BLaER1 treated with 17β-estradiol and CSF1 and Interleukin-3, amounts not matched to agents 10 nM and 100 nM (cell line): Measurements from ENCODE around the gene ADARB2.

Experiments
- H3K27ac ChIP-seq, 11 experiments: shearing (Covaris generic); formaldehyde crosslinking; 2 replicates each; pipeline ENCODE4 v1.8.1; 2022
- H3K27me3 ChIP-seq, 11 experiments: shearing (Covaris generic); formaldehyde crosslinking; 2 replicates each; pipeline ENCODE4 v1.8.1; 2022
- H3K36me3 ChIP-seq, 11 experiments: shearing (Covaris generic); formaldehyde crosslinking; 2 replicates each; pipeline ENCODE4 v1.8.1; 2022
- H3K4me1 ChIP-seq, 10 experiments: shearing (Covaris generic); formaldehyde crosslinking; 2 replicates each; pipeline ENCODE4 v1.8.1; 2022
- H3K4me2 ChIP-seq, 11 experiments: shearing (Covaris generic); formaldehyde crosslinking; 2 replicates each; pipeline ENCODE4 v1.8.1; 2022
- H3K4me3 ChIP-seq, 10 experiments: shearing (Covaris generic); formaldehyde crosslinking; 2 replicates each; pipeline ENCODE4 v1.8.1; 2022
- H3K9ac ChIP-seq, 11 experiments: shearing (Covaris generic); formaldehyde crosslinking; 2 replicates each; pipeline ENCODE4 v1.8.1; 2022
- H3K9me3 ChIP-seq, 11 experiments: shearing (Covaris generic); formaldehyde crosslinking; replicated peaks in 1 of 11; 2 replicates each; pipeline ENCODE4 v1.8.1; 2022
- H4K20me1 ChIP-seq, 11 experiments: shearing (Covaris generic); formaldehyde crosslinking; 2 replicates each; pipeline ENCODE4 v1.8.1; 2022
- Cebpa-rat ChIP-seq, 11 experiments: shearing (Covaris generic); IDR thresholded peaks; 2 replicates each; pipeline ENCODE4 v1.8.1; 2022

The ADARB2 gene

GRCh38 chr10:1546431-1547110 lies 190.8 kb downstream of the ADARB2 start:
- Histone ChIP-seq H3K9me3 (peaks cover 10 to 22% (median 16%) of the 10 kb centered on the region in 11 experiments; a peak in 20 of 22 replicates), H3K27ac (no peak overlapping the region), H3K36me3 (no peaks in the 10 kb centered on the region), H3K9ac (no peak overlapping the region), H3K4me1 (peaks cover 0 to 44% (median 13%) of the 10 kb centered on the region in 10 experiments; a peak in 10 of 20 replicates), H4K20me1 (no peaks in the 10 kb centered on the region; a peak in 1 of 22 replicates), H3K4me2 (peak overlapping the region in 5 of 11 experiments; percentile 17 to 48 (median 42); a peak in 7 of 22 replicates), H3K4me3 (no peak overlapping the region), H3K27me3 (no peaks in the 10 kb centered on the region)
- no peak for TF ChIP-seq Cebpa-rat (IDR thresholded peaks at IDR 0.05)

- H4K20me1 ChIP-seq = no peaks in the 10 kb centered on the region
- peak overlapping the region in 7 of 11 experiments; percentile 14 to 48 (median 31); a peak in 9 of 22 replicates for H3K4me2 ChIP-seq
- no peak for TF ChIP-seq Cebpa-rat (IDR thresholded peaks at IDR 0.05)
- H3K9ac ChIP-seq = no peak overlapping the region
- no peak overlapping the region for H3K4me3 ChIP-seq
- H3K27ac ChIP-seq = no peak overlapping the region
- H3K36me3 ChIP-seq = no peaks in the 10 kb centered on the region
- peaks cover 10 to 22% (median 16%) of the 10 kb centered on the region in 11 experiments; a peak in 20 of 22 replicates for H3K9me3 ChIP-seq
- H3K4me1 ChIP-seq = peaks cover 0 to 34% (median 11%) of the 10 kb centered on the region in 10 experiments; a peak in 10 of 20 replicates
- no peaks in the 10 kb centered on the region for H3K27me3 ChIP-seq
These were observed 191.8 kb downstream of the ADARB2 start for GRCh38 chr10:1545524-1545923.

- no peak overlapping the region for H3K9ac ChIP-seq
- H3K4me3 ChIP-seq = no peak overlapping the region
- H3K4me1 ChIP-seq = peaks cover 0 to 33% (median 11%) of the 10 kb centered on the region in 10 experiments; a peak in 10 of 20 replicates
- H3K27me3 ChIP-seq = no peaks in the 10 kb centered on the region
- TF ChIP-seq Cebpa-rat (IDR thresholded peaks at IDR 0.05) = no peak
- no peak overlapping the region for H3K4me2 ChIP-seq
- no peak overlapping the region for H3K27ac ChIP-seq
- peaks cover 10 to 22% (median 16%) of the 10 kb centered on the region in 11 experiments; a peak in 20 of 22 replicates for H3K9me3 ChIP-seq
- no peaks in the 10 kb centered on the region for H4K20me1 ChIP-seq
- no peaks in the 10 kb centered on the region for H3K36me3 ChIP-seq
These were observed 192.4 kb downstream of the ADARB2 start for GRCh38 chr10:1544929-1545328.

- Histone ChIP-seq H3K9ac (no peak overlapping the region), H3K4me2 (no peak overlapping the region), H3K9me3 (peaks cover 10 to 22% (median 16%) of the 10 kb centered on the region in 11 experiments; a peak in 20 of 22 replicates), H3K36me3 (no peaks in the 10 kb centered on the region), H3K27me3 (no peaks in the 10 kb centered on the region), H3K27ac (no peak overlapping the region), H3K4me1 (peaks cover 0 to 32% (median 11%) of the 10 kb centered on the region in 10 experiments; a peak in 10 of 20 replicates), H3K4me3 (no peak overlapping the region), H4K20me1 (no peaks in the 10 kb centered on the region)
- no peak for TF ChIP-seq Cebpa-rat (IDR thresholded peaks at IDR 0.05)
These were observed 193.1 kb downstream of the ADARB2 start for GRCh38 chr10:1544209-1544673.

- H3K9me3 ChIP-seq = peaks cover 10 to 19% (median 16%) of the 10 kb centered on the region in 11 experiments; a peak in 20 of 22 replicates
- no peaks in the 10 kb centered on the region; a peak in 1 of 22 replicates for H4K20me1 ChIP-seq
- H3K9ac ChIP-seq = no peak overlapping the region
- H3K4me1 ChIP-seq = peaks cover 0 to 31% (median 12%) of the 10 kb centered on the region in 10 experiments; a peak in 10 of 20 replicates
- H3K4me2 ChIP-seq = no peak overlapping the region
- no peak overlapping the region for H3K27ac ChIP-seq
- no peaks in the 10 kb centered on the region for H3K36me3 ChIP-seq
- TF ChIP-seq Cebpa-rat (IDR thresholded peaks at IDR 0.05) = no peak
- H3K27me3 ChIP-seq = no peaks in the 10 kb centered on the region
- H3K4me3 ChIP-seq = no peak overlapping the region
These were observed 193.7 kb downstream of the ADARB2 start for GRCh38 chr10:1543596-1543995.

GRCh38 chr10:1542941-1543340 lies 194.4 kb downstream of the ADARB2 start:
- Histone ChIP-seq H3K9me3 (peaks cover 6 to 13% (median 10%) of the 10 kb centered on the region in 11 experiments; a peak in 20 of 22 replicates), H4K20me1 (peaks cover 0 to 2% (median 0%) of the 10 kb centered on the region in 11 experiments; a peak in 1 of 22 replicates), H3K4me3 (no peak overlapping the region), H3K4me2 (no peak overlapping the region), H3K9ac (no peak overlapping the region), H3K27ac (no peak overlapping the region), H3K4me1 (peaks cover 0 to 26% (median 10%) of the 10 kb centered on the region in 10 experiments; a peak in 10 of 20 replicates), H3K36me3 (no peaks in the 10 kb centered on the region), H3K27me3 (no peaks in the 10 kb centered on the region)
- no peak for TF ChIP-seq Cebpa-rat (IDR thresholded peaks at IDR 0.05)

GRCh38 chr10:1540144-1540543 lies 197.2 kb downstream of the ADARB2 start:
- no peak overlapping the region for H3K27ac ChIP-seq
- no peaks in the 10 kb centered on the region for H3K27me3 ChIP-seq
- no peak overlapping the region for H3K4me3 ChIP-seq
- no peak overlapping the region for H3K9ac ChIP-seq
- peaks cover 0 to 4% (median 0%) of the 10 kb centered on the region in 11 experiments; a peak in 1 of 22 replicates for H4K20me1 ChIP-seq
- peaks cover 0 to 12% (median 2%) of the 10 kb centered on the region in 10 experiments; a peak in 5 of 20 replicates for H3K4me1 ChIP-seq
- no peak for TF ChIP-seq Cebpa-rat (IDR thresholded peaks at IDR 0.05)
- H3K36me3 ChIP-seq = no peaks in the 10 kb centered on the region
- peak overlapping the region in 4 of 11 experiments; percentile 18 to 45 (median 28); a peak in 4 of 22 replicates for H3K4me2 ChIP-seq
- peaks cover 5 to 10% (median 8%) of the 10 kb centered on the region in 11 experiments; a peak in 17 of 22 replicates for H3K9me3 ChIP-seq

GRCh38 chr10:1539216-1539615 lies 198.1 kb downstream of the ADARB2 start:
- no peak overlapping the region for H3K9ac ChIP-seq
- peak overlapping the region in 2 of 11 experiments; percentile 3 to 7; a peak in 1 of 22 replicates for H3K4me2 ChIP-seq
- no peak overlapping the region for H3K27ac ChIP-seq
- no peaks in the 10 kb centered on the region for H3K27me3 ChIP-seq
- TF ChIP-seq Cebpa-rat (IDR thresholded peaks at IDR 0.05) = no peak
- no peak overlapping the region for H3K4me3 ChIP-seq
- peaks cover 0 to 14% (median 2%) of the 10 kb centered on the region in 10 experiments; a peak in 5 of 20 replicates for H3K4me1 ChIP-seq
- H4K20me1 ChIP-seq = peaks cover 0 to 4% (median 0%) of the 10 kb centered on the region in 11 experiments; a peak in 1 of 22 replicates
- H3K36me3 ChIP-seq = no peaks in the 10 kb centered on the region
- H3K9me3 ChIP-seq = peaks cover 5 to 10% (median 8%) of the 10 kb centered on the region in 11 experiments; a peak in 17 of 22 replicates

GRCh38 chr10:1538531-1539061 lies 198.7 kb downstream of the ADARB2 start:
- H3K9ac ChIP-seq = no peak overlapping the region
- no peak overlapping the region for H3K27ac ChIP-seq
- no peak for TF ChIP-seq Cebpa-rat (IDR thresholded peaks at IDR 0.05)
- H3K4me3 ChIP-seq = no peak overlapping the region
- no peaks in the 10 kb centered on the region for H3K36me3 ChIP-seq
- peaks cover 0 to 4% (median 0%) of the 10 kb centered on the region in 11 experiments; a peak in 1 of 22 replicates for H4K20me1 ChIP-seq
- H3K4me2 ChIP-seq = no peak overlapping the region
- peaks cover 0 to under 1% (median 0%) of the 10 kb centered on the region in 11 experiments; a peak in 1 of 22 replicates for H3K27me3 ChIP-seq
- H3K4me1 ChIP-seq = peaks cover 0 to 18% (median 3%) of the 10 kb centered on the region in 10 experiments; a peak in 14 of 20 replicates
- peaks cover 5 to 9% (median 8%) of the 10 kb centered on the region in 11 experiments; a peak in 17 of 22 replicates for H3K9me3 ChIP-seq
